ENCODE results near the gene HIVEP1.

Gene HIVEP1

DNA sequence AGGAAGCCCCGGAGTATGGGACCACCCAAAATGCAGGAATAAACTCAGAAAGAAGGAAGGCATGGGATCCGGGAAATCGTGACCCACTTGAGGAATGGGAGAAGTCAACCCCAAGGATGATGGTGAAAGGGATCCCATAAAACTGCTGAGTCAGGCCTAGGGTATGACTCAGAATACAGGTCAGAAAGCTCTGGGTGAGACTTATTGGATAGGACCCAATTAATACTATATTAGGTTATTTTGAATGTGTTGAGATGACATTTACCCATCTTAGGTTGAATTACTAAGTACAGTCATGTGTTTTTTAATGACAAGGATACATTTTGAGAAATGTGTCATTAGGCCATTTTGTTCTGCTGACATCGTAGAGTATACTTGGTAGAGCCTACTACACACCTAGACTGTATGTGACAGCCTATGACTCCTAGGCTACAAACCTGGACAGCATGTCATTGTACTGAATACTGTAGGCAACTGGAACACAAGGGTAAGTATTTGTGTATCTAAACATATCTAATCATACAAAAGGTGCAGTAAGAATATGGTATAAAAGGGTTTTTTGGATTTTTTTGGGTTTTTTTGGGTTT, 17.1 kb upstream of the HIVEP1 start:
- DNase-seq (ENCODE audit: low read depth), result no peak

DNA sequence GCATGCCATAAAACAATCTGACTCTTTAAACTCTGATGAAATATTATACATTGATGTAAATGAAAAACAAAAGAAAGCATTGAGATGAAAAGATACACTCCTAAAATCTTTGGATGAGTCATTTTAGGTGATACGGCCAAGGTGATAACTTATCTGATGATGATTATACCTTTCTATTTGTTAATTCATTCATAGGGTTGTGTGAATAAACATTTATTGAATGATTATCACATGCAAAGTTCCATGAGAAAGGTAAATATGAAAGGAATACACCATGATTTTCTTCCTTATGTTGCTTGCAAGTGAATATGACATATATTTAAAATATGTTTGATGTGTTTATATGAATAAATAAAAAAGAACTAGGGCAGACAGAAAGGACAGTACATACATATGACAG, 15.4 kb upstream of the HIVEP1 start:
- no peak for DNase-seq (ENCODE audit: low read depth)

DNA sequence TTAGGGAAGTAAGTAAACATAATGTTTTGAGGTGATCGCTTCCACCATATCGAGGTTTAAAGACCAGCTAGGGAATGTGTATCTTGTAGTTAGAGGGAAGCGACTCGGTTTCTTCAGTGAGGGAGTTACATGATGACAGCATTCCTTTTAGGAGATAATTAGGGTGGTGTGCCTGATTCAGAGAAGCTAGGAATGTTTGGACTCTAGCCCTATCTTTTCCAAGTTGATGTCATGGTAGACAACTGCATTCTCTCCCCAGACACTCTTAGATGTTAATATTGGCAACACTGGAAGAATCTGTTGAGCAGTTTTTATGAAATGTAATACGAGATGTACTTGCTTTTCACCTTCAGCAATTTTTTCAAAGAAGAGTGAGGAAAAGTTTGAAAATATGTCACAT, 12.9 kb upstream of the HIVEP1 start:
- DNase-seq (ENCODE audit: low read depth), result no peak

GRCh38 chr6:12000174-12000573, 11.9 kb upstream of the HIVEP1 start:
- no peak for DNase-seq (ENCODE audit: low read depth)

GRCh38 chr6:12001004-12001705, 11.0 kb upstream of the HIVEP1 start:
- no peak for DNase-seq (ENCODE audit: low read depth)

DNA sequence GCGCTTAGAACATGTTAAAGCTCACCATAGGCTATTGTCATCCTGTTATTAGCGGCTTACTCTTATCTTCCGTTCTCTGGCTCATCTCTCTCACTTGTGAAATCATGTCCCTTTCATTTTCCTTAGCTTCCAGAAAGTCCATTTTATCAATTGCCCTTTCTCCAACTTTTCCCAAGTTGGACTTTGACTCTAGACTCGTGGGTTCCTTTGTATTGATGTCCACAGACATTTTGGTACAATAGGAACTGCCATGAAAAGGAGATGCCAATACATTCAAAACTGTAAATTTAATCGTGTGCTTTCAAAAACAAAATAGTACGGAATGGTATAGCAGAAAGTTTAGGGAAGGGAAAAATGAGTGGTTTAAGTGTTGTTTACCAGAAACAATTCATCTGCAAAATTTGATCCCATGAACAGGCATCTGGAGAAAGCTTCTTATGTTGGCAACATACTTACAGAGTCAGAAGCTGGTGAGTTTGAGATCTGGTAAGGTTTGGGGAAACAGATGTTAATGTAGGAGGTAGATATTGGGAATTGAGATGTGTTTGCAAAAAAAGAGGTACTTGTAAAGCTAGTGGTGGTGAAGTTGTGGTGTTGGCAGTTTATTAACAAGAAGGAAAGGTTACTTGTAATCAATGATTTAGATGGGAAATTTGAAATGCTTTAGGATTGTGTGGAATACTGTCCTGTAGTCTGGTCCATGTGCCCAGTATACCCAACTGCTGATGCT, 10.2 kb upstream of the HIVEP1 start:
- no peak for DNase-seq (ENCODE audit: low read depth)

DNA sequence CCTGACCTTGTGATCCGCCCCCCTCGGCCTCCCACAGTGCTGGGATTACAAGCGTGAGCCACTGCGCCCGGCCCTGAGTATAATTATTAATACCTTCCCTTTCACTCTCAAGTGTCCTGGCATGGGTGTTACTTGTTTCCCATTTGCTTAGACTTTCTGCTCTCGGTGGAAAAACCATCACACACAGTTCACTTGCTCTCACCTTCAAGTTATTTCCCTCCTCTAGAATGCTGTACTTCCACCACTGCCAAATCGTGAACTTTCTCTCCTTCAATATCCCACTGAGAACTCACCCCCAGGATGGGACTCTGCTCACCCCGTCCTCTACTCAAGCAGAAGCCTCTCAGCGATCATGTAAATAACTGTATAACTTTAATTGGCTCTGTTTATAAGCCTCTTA, 4.6 kb upstream of the HIVEP1 start:
- no peak for DNase-seq (ENCODE audit: low read depth)

- DNase-seq (ENCODE audit: low read depth), result no peak
Observed at GRCh38 chr6:12007887-12008286, 4.2 kb upstream of the HIVEP1 start.

- peak; percentile 69 for DNase-seq (ENCODE audit: low read depth)
Observed at GRCh38 chr6:12008366-12009179, 3.5 kb upstream of the HIVEP1 start.

- DNase-seq (ENCODE audit: low read depth), result no peak
Observed at GRCh38 chr6:12009180-12009685, 2.9 kb upstream of the HIVEP1 start.

DNA sequence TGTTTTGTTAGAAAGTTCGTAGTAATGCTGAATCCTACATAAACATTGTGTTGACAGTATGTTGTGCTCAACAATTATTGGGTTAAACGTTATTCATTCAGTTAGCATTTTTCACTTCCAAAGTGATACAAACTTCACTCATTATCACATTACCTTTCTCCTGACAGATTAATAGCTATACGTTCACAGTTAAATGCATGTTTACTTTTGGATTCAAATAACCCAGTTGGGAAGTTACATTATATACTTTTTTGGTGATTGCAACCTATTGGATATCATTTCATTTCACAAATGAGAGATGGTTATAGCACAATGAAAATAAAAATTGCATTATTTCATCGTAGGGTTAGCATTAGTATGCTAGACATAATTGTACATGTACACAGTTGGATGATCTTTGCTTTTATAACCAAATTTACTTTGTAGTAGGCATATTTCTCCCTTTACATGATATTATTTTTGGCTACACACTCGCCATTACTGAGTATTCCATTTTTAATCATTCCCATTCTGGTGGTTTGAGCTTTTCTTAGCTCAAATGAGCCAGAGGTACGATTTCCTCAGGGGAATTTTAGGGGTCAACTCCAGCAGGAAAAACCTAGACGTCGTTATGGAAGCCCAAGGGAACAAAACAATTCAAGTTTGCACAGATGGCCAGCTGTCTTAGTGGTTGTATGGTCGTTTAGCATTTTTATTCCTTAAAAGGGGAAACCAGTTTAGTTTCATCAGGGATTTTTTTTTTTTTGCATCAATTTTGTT, 2.1 kb upstream of the HIVEP1 start:
- no peak for DNase-seq (ENCODE audit: low read depth)

DNA sequence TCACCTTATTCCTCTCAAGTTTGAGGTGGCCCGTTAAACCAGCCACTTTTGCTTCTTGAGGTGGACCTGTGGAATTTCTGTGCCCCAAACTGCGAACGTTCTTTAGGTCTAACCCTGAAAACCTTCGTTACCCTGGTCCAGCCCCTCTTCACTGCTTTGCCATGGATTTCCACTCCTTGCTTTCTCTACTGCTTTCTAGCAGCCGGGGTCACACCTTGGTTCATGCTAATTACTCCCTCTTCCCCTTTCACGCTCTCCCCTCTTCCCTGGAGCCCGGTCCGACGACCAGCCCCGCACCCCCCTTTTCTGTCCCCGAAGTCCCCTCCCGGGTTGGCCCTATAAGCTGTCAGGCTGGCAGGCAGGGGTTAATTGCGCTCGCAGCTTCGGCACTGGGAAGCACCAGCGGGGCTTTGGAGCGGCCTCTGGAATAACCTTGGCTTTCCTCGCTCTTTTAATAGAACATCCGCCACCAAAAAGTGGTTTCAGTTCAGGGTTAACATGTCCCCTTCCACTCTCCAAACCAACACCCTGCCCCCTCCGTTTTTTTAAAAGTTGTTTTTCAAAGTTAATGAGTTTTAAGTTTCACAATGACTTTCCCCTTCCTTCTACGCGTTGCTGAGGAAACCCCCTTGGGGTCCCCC, 1.4 kb upstream of the HIVEP1 start:
- DNase-seq (ENCODE audit: low read depth), result peak; percentile 20

DNA sequence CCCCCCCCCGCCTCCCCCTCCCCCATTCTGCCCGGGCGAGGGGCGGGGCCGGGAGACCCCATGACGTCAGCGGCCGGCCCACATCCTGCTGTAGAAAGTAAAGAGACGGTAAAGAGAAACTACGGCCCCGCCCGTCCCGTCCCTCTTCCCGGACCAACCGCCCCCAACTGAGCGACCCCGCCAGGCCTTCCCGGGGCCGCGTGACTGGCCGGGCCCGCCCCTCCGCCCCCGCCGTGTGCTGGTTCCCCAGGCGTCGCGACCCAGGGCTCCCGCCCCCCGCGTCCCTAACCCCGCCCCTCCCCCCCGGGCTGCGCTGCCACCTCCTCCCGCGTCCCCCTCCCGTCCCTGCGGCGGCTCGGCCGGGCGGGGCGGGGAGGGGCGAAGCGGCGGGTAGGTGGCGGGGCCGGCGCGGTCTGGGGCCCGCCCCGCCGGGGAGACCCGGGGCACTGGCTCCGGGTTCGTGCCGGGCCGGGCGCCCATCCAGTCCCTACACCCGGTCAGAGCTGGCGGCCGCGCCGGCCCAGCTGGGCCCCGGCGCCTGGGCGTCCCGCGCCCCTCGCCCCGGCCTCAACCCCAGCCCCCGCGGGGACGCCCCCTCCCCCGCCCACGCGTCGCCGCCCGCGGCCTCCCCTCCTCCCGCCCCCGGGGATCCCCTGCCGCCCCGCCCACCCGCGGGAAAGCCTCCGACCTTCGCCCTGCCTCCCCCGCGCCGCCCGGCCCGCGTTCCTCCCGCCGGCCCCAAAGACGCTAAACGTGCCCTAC, 655 bp upstream of the HIVEP1 start:
- peak; percentile 92 for DNase-seq (ENCODE audit: low read depth)

- peak; percentile 45 for DNase-seq (ENCODE audit: low read depth)
Observed at GRCh38 chr6:12012558-12013306, 620 bp downstream of the HIVEP1 start.

GRCh38 chr6:12013307-12013719, 1.2 kb downstream of the HIVEP1 start:
- DNase-seq (ENCODE audit: low read depth), result no peak

DNA sequence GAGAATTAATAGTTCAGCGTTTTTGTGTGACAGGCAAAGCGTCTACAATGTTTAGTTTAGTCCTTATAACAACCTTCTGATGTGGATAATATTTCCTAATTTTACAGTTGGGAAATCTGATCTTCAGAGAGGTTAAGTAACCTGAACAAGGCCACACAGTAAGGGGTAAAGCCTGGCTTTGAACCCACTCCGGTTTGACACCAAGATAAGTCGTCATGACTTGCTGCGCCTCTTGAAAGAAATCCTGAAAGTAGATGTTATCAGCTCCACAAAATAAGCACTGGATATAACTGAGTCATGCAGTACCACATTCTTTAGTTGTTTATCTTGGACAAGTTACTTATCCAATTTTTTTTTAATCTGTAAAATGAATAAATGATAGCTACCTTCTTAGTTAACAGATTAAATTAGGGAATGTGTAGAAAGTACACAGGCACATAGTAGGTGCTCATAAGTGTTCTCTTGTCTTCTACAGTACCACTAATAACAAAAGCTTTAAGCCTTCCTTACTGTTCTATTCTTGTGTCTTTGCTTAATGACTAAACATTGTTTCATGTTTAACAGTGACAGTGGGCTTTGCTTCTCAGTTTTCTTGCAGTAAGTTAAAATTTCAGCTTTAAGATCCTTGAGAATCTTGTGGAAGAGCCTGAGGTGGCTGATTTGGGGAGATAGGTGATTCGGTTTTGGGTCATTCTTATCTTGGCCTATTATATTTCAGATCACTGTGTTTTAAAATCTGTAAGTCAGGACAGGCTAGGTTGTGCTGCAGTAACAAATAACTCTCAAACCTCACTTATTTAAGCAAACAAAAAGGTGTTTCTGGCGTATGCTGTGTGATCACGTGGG, 2.1 kb downstream of the HIVEP1 start:
- DNase-seq (ENCODE audit: low read depth), result no peak

DNA sequence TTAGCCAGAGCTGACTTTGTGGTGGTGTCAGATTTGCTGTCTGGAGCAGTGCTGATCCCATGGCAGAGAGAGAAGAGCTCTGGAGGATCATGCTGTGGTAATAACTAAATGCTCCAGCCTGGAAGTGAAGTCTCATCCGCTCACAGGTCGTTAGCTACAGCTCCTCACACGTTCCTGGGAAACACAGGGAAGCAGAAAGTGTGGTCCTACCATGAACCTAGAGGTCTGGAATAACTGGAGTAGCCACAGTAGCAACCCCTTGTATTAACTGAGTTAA, 2.7 kb downstream of the HIVEP1 start:
- DNase-seq (ENCODE audit: low read depth), result no peak

DNA sequence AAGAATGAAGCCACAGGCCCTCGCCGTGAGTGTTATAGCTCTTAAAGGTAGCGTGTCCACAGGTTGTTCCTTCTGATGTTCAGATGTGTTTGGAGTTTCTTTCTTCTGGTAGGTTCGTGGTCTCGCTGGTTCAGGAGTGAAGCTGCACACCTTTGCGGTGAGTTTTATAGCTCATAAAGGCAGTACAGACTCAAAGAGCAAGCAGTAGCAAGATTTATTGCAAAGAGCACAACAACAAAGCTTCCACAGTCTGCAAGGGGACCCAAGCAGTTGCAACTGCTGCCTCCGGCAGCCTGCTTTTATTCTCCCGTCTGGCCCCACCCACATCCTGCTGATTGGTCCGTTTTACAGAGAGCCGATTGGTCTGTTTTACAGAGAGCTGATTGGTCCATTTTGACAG, 5.2 kb downstream of the HIVEP1 start:
- no peak for DNase-seq (ENCODE audit: low read depth)

DNA sequence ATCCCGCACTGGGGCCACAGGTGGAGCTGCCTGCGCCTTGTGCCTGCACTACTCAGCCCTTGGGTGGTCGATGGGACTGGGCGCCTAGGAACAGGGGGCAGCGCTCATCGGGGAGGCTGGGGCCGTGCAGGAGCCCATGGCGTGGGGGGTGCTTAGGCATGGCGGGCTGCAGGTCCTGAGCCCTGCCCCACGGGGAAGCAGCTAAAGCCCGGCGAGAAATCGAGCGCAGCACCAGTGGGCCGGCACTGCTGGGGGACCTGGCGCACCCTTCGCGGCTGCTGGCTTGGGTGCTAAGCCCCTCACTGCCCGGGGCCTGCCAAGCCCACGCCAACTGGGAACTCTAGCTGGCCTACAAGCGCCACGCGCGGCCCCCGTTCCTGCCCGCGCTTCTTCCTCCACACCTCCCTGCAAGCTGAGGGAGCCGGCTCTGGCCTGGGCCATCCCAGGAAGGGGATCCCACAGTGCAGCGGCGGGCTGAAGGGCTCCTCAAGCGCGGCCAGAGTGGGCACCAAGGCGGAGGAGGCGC, 5.8 kb downstream of the HIVEP1 start:
- DNase-seq (ENCODE audit: low read depth), result no peak
